HEK293T (cell line): ENCODE data around the gene RRP1B.

ENCODE experiments used
- ARNT ChIP-seq: fragments of 450-650 bp; IDR thresholded peaks from 2 replicates; pipeline ENCODE4 v1.6.1; 2017; ENCODE audit warnings: mild to moderate bottlenecking
- BHLHE40 ChIP-seq: fragments of 450-650 bp; IDR thresholded peaks from 2 replicates; pipeline ENCODE4 v1.6.1; 2016; ENCODE audit warnings: mild to moderate bottlenecking, moderate library complexity, borderline replicate concordance
- ELF4 ChIP-seq: fragments of 450-650 bp; IDR thresholded peaks from 2 replicates; pipeline ENCODE4 v1.6.1; 2017; ENCODE audit warnings: antibody characterized with exemption
- FOXA1 ChIP-seq: fragments of 450-650 bp; IDR thresholded peaks from 2 replicates; pipeline ENCODE4 v1.6.1; 2016; ENCODE audit warnings: mild to moderate bottlenecking
- FOXK2 ChIP-seq: fragments of 450-650 bp; IDR thresholded peaks from 2 replicates; pipeline ENCODE4 v1.6.1; 2016; ENCODE audit warnings: mild to moderate bottlenecking
- FOXM1 ChIP-seq: fragments of 450-650 bp; IDR thresholded peaks from 2 replicates; pipeline ENCODE4 v1.6.1; 2017; ENCODE audit warnings: mild to moderate bottlenecking, borderline replicate concordance
- HDGF ChIP-seq: fragments of 450-650 bp; IDR thresholded peaks from 2 replicates; pipeline ENCODE4 v1.6.1; 2017; ENCODE audit warnings: antibody characterized with exemption, borderline replicate concordance
- L3MBTL2 ChIP-seq: fragments of 450-650 bp; conservative IDR thresholded peaks from 2 replicates; pipeline ENCODE4 v1.6.1; 2016; ENCODE audit warnings: mild to moderate bottlenecking
- NFRKB ChIP-seq: fragments of 450-650 bp; IDR thresholded peaks from 2 replicates; pipeline ENCODE4 v1.6.1; 2016; ENCODE audit warnings: mild to moderate bottlenecking, moderate library complexity
- SP1 ChIP-seq: fragments of 450-650 bp; IDR thresholded peaks from 2 replicates; pipeline ENCODE4 v1.6.1; 2017
- SUZ12 ChIP-seq: fragments of 450-650 bp; IDR thresholded peaks from 2 replicates; pipeline ENCODE4 v1.6.1; 2016; ENCODE audit warnings: mild to moderate bottlenecking
- TARDBP ChIP-seq: fragments of 450-650 bp; IDR thresholded peaks from 2 replicates; pipeline ENCODE4 v1.6.1; 2016
- ZNF384 ChIP-seq: fragments of 450-650 bp; IDR thresholded peaks from 2 replicates; pipeline ENCODE4 v1.6.1; 2016
- TF ChIP-seq, protein P1 (sequence below): fragments of 450-650 bp; IDR thresholded peaks from 2 replicates; pipeline ENCODE4 v1.6.1; 2016

DNA sequence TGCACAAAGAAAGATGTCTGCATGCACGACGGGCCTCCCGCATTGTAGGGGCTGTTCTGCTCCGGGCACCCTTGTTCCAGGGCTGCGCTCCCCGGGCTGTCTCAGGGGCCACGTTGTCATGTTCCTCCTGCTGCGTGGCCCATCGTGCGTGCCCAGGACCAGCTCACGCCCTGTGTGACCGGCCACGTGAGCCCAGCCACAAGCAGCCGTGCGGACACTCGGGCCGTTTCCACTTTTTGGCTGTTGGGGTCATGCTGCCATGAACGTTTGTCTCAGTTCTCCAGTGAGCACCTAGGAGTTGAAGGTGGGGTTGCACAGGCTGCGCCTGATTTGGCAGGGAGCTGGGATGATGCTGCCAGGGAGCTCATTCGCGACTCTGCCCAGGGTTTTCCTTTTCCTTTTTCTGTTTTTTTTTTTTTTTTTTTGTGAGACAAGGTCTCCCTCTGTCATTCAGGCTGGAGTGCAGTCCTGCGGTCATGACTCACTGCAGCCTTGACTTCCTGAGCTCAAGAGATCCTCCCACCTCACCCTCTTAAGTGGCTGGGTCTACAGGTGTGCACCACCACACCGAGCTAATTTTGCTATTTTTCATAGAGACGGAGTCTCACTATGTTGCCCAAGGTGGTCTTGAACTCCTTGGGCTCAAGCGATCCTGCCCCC lies 77.0 kb downstream of the RRP1B start:
- no peak for TF ChIP-seq L3MBTL2
- no peak for TF ChIP-seq SP1
- no peak for TF ChIP-seq ELF4
- TF ChIP-seq FOXA1: no peak
- TF ChIP-seq FOXM1: no peak
- no peak for TF ChIP-seq BHLHE40
- no peak for TF ChIP-seq SUZ12
- TF ChIP-seq, protein P1, sequence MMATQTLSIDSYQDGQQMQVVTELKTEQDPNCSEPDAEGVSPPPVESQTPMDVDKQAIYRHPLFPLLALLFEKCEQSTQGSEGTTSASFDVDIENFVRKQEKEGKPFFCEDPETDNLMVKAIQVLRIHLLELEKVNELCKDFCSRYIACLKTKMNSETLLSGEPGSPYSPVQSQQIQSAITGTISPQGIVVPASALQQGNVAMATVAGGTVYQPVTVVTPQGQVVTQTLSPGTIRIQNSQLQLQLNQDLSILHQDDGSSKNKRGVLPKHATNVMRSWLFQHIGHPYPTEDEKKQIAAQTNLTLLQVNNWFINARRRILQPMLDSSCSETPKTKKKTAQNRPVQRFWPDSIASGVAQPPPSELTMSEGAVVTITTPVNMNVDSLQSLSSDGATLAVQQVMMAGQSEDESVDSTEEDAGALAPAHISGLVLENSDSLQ: no peak
- no peak for TF ChIP-seq TARDBP
- no peak for TF ChIP-seq FOXK2
- TF ChIP-seq ZNF384: no peak
- no peak for TF ChIP-seq HDGF
- TF ChIP-seq ARNT: no peak
- no peak for TF ChIP-seq NFRKB
